NCI-H774 (cell line): ENCODE measurements around the gene ABRAXAS1.

ENCODE experiments used
- DNase-seq: peaks from one replicate; lab custom pipeline; 2025; lab: John Stamatoyannopoulos, UW

Gene ABRAXAS1

DNA sequence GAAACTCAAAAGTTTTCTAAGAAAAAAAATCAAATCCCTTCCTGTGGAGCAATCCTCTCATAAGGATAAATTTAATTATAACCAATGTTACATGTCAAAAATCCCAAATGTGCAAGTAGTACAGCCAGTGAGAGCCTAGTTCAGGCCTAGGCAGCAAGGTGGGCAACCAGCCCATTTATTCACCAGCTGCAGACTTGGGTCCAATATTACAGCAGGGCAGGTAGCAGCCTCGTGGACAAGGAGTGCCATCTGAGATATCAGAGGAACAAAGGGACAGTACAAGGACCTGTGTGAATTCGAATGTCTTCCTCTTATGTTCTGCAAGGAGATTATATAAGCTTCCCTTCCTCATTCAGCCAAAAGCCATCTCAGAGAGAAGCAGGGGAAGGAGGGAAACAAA, 35.9 kb downstream of the ABRAXAS1 start:
- no peak for DNase-seq

DNA sequence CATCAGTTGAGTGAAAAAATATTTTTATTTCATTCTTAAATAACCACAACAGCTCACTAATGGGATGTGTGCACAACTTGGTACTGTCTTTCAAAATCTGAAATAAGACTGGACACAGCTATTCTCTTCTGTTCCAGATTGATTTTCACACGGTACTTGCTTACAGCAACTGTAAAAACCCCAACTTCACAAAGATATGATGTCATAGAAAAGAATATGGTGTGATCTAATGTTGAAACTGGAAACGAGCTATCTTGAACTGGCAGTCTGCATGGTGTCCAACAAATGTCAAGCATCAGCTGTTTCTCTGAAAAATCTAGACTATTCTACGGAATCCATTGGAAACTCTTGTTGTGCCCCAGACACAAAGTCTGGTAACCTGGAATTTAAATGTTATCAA, 44.0 kb downstream of the ABRAXAS1 start:
- no peak for DNase-seq

DNA sequence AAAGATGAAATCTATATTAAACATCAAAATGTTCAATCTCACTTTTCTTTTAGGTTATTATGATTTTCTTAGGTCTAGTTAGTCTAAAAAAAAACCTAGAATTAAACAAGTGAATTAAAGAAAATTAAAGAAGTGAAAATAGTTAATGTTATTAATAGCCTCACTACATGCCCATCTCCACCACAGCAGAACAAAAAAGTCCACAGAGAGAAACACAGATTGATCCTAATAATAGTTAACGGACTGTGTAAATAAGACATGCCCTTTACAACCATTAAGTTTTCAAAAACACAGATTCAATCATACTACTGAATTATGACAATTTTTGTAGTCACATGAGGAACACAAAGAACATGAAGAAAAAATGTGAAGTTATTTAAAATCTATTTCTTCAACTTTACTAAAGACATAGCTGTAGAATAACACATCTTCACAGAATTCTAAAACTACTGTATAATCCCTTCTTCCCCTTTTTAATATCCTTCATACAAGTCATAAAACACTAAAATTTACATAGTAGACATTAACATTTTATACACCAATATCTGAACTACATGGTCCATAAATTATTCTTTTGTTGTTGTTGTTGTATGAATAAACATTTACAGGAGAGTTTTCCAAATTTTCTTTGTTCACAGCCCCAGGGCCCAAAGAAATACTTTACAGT, 44.6 kb downstream of the ABRAXAS1 start:
- no peak for DNase-seq

DNA sequence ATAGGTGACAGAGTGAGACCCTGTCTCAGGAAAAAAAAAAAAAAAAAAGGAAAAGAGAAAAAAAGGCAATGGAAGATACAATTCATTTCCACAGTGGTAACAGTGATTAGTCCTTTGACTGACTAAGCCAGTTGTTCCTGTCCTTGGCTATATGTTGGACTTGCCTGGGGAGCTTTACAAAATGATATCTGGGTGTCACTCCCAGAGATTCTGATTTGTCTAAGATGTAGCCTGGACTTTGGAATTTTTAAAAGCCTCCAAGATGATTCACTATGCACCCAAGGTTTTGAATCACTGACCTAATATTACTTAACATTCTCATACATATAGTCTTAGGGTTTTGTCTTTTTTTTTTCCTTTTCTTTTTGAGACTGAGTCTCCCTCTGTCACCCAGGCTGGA, 46.2 kb downstream of the ABRAXAS1 start:
- DNase-seq = no peak

DNA sequence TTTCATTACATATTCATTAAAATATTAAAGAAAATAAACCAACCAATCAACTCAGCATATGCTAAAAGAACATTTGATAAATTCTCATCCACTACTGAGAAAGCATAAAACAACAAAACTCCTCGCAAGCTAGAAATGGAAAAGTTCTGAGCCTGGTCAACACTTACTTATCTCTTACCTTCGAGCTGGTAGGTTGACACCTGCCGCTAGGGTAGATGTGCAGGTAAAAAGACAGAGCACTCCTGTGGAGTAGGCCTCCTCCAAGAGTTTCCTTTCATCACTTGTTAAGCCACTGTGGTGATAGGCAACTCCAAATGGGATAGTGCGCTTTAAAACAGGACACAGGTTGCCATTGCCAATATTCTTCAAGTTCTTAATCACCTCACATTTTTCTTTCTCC, 48.2 kb downstream of the ABRAXAS1 start:
- no peak for DNase-seq

DNA sequence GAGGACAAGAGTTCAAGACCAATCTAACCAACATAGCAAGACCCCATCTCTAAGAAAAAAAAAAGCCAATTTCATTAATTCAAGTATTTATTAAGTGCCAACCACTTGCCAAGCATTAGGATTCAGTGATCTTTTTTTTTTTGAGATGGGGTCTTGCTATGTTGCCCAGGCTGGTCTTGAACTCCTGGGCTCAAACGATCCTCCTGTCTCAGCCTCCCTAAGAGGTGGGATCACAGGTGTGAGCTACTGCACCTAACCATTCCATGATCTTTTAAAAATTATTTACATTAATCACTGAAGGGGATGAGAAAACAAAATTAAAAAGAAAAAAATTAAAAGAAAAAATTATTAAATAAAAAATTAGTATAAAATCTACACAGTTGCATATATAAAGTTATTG, 53.7 kb downstream of the ABRAXAS1 start:
- no peak for DNase-seq

DNA sequence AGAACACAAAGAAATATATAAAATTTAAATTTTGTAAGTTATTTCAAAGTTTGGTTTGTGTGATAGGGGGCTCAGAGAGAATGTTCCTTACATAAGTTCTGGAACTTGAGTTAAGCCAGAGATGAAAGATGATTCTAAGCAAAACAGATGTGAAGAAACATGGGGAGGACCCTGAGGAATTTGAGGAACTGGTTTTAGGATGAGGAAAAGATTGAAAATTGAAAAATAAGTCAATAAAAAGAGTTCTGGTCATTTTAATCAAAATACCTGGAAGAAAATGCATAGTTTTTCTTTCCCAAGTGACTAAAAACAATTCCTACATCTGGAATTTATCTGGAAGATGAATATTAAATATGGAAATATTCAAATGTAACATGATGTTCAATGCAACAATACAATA, 66.7 kb downstream of the ABRAXAS1 start:
- no peak for DNase-seq

DNA sequence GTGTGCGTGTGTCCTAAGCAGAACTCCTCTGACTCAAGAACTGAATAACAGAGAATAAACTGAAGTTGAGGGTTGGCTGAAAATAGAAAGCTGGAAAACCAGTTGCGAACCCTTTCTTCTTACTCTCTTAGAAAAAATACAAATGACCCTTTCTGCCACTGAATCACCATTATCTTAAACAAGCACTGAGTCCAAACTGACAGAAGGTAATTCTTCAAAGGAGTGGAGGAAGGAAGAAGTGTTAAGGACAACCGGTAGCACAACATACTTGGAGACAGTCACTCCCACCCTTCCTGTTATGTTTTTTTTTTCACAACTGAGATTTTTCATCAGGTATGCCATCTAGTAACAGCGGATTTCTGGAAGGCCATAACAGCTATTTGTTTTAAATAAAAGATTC, 67.3 kb downstream of the ABRAXAS1 start:
- no peak for DNase-seq

- DNase-seq = no peak
These were observed 71.2 kb downstream of the ABRAXAS1 start for GRCh38 chr4:83413676-83414075.
